ENCODE measurements around the gene TNFSF9.

The TNFSF9 gene

GRCh38 chr19:6530386-6531162, at the start of gene TNFSF9:
TNFSF9 (plus strand) TSS chr19:6531026; CDS start chr19:6531037, 11 bp downstream.
- DNase-seq: peak; percentile 60

- no peak for DNase-seq
These were observed 49.1 kb upstream of the TNFSF9 start, which contains the start of gene DENND1C for GRCh38 chr19:6481541-6482342. DENND1C (minus strand) TSS chr19:6481787; CDS start chr19:6481695, 92 bp downstream.

GRCh38 chr19:6482343-6482686, 48.5 kb upstream of the TNFSF9 start:
- DNase-seq: no peak

GRCh38 chr19:6483235-6483634, 47.6 kb upstream of the TNFSF9 start:
- DNase-seq: no peak

GRCh38 chr19:6484230-6484629, 46.6 kb upstream of the TNFSF9 start:
- DNase-seq: no peak

GRCh38 chr19:6484831-6485230, 46.0 kb upstream of the TNFSF9 start:
- no peak for DNase-seq

- DNase-seq: no peak
These were observed 41.4 kb upstream of the TNFSF9 start for GRCh38 chr19:6489278-6490061.

GRCh38 chr19:6490134-6490533, 40.7 kb upstream of the TNFSF9 start:
- DNase-seq: no peak

GRCh38 chr19:6491802-6492592, 38.8 kb upstream of the TNFSF9 start:
- DNase-seq: no peak

- DNase-seq: no peak
These were observed 36.3 kb upstream of the TNFSF9 start for GRCh38 chr19:6494438-6495036.

GRCh38 chr19:6495947-6496346, 34.9 kb upstream of the TNFSF9 start:
- no peak for DNase-seq

GRCh38 chr19:6498294-6499036, 32.4 kb upstream of the TNFSF9 start:
- no peak for DNase-seq

GRCh38 chr19:6499052-6499790, 31.6 kb upstream of the TNFSF9 start:
- DNase-seq: no peak

GRCh38 chr19:6500837-6501739, 29.7 kb upstream of the TNFSF9 start:
- no peak for DNase-seq

GRCh38 chr19:6501740-6502648, 28.8 kb upstream of the TNFSF9 start, which contains the start of gene TUBB4A:
TUBB4A (minus strand) TSS chr19:6502309; CDS start chr19:6502212, 97 bp downstream.
- no peak for DNase-seq

- no peak for DNase-seq
These were observed 27.2 kb upstream of the TNFSF9 start for GRCh38 chr19:6503407-6504201.
